ENCODE data around the gene CFAP43. TPM values are rescaled to one million over a fixed set of nuclear protein-coding genes. Genes with fewer than 3 reads are reported as not detected.
"Not testable (repeated sequence)": the region's sequence is repeated elsewhere in the genome, so short reads cannot be mapped to it uniquely, and the experiment has no call there.

The CFAP43 gene
- total RNA-seq, 1 donor from 2014 or later, result not detected

GRCh38 chr10:104230490-104230889 lies 1.7 kb downstream of the CFAP43 start:
- ATAC-seq, result no peak

- no peak for ATAC-seq
These were observed 8.9 kb downstream of the CFAP43 start for GRCh38 chr10:104223304-104223703.

- ATAC-seq, result no peak
These were observed 11.6 kb downstream of the CFAP43 start for GRCh38 chr10:104220522-104220921.

GRCh38 chr10:104218751-104219150 lies 13.4 kb downstream of the CFAP43 start:
- no peak for ATAC-seq

- no peak for ATAC-seq
These were observed 15.5 kb downstream of the CFAP43 start for GRCh38 chr10:104216631-104217030.

- ATAC-seq, result no peak
These were observed 22.5 kb downstream of the CFAP43 start for GRCh38 chr10:104209575-104210198.

GRCh38 chr10:104208730-104209129 lies 23.4 kb downstream of the CFAP43 start:
- no peak for ATAC-seq

GRCh38 chr10:104202231-104202630 lies 29.9 kb downstream of the CFAP43 start:
- ATAC-seq, result no peak

GRCh38 chr10:104201636-104202035 lies 30.5 kb downstream of the CFAP43 start:
- no peak for ATAC-seq

GRCh38 chr10:104199567-104199966 lies 32.6 kb downstream of the CFAP43 start:
- no peak for ATAC-seq

GRCh38 chr10:104197364-104197763 lies 34.8 kb downstream of the CFAP43 start:
- peak; percentile 52 for ATAC-seq

GRCh38 chr10:104195706-104196105 lies 36.5 kb downstream of the CFAP43 start:
- ATAC-seq, result no peak

GRCh38 chr10:104193787-104194186 lies 38.4 kb downstream of the CFAP43 start:
- no peak for ATAC-seq

GRCh38 chr10:104190695-104191094 lies 41.5 kb downstream of the CFAP43 start:
- no peak for ATAC-seq

GRCh38 chr10:104183682-104184081 lies 48.5 kb downstream of the CFAP43 start:
- ATAC-seq, result no peak

- ATAC-seq, result not testable (repeated sequence)
These were observed 58.0 kb downstream of the CFAP43 start for GRCh38 chr10:104174136-104174535.

GRCh38 chr10:104170610-104171254 lies 61.4 kb downstream of the CFAP43 start:
- ATAC-seq, result no peak

- ATAC-seq, result no peak
These were observed 76.6 kb downstream of the CFAP43 start for GRCh38 chr10:104155591-104155990.

GRCh38 chr10:104151737-104152136 lies 80.4 kb downstream of the CFAP43 start:
- no peak for ATAC-seq

- no peak for ATAC-seq
These were observed 82.0 kb downstream of the CFAP43 start for GRCh38 chr10:104150139-104150538.

GRCh38 chr10:104146882-104147281 lies 85.3 kb downstream of the CFAP43 start:
- no peak for ATAC-seq

- no peak for ATAC-seq
These were observed 87.2 kb downstream of the CFAP43 start for GRCh38 chr10:104144931-104145330.

GRCh38 chr10:104143829-104144228 lies 88.3 kb downstream of the CFAP43 start:
- ATAC-seq, result no peak

- ATAC-seq, result no peak
These were observed 90.1 kb downstream of the CFAP43 start for GRCh38 chr10:104142081-104142480.

- ATAC-seq, result no peak
These were observed 92.9 kb downstream of the CFAP43 start for GRCh38 chr10:104139221-104139620.

Measured in esophagus mucosa (tissue), 1 donor.